GM12878 (cell line): ENCODE measurements around the gene SLC39A7. TPM values are rescaled to one million over a fixed set of nuclear protein-coding genes. Genes with fewer than 3 reads are reported as not detected.

Experiments used
- ATAC-seq: fragments of 200-7000 bp; cut with Tn5 transposase; 3 replicates; pipeline ENCODE4 v1.9.1; 2020; ENCODE audit warnings: mild to moderate bottlenecking, moderate library complexity
- BruUV-seq: library from RNA; stranded (reverse); fragments of 400-500 nt; replicated peaks from 2 replicates; lab custom pipeline; 2021; lab: Mats Ljungman, UMichigan
- CTCF ChIA-PET: fragments of 300-600 bp; sonication (Branson Sonifier 250); formaldehyde crosslinking; extraction: SDS; loops from one replicate; lab custom pipeline; 2021; ENCODE audit warnings: inconsistent platforms; lab: Yijun Ruan, JAX
- POLR2A ChIA-PET: fragments of 350-600 bp; formaldehyde crosslinking; extraction: SDS; loops from one replicate; lab custom pipeline; 2021; ENCODE audit warnings: inconsistent platforms; lab: Charles Lee
- RAD21 ChIA-PET: fragments of 300-600 bp; sonication (Branson Sonifier 250); formaldehyde crosslinking; loops from one replicate; lab custom pipeline; 2023; ENCODE audit warnings: antibody characterized with exemption; ENCODE audit not compliant: unreplicated experiment; lab: Charles Lee
- SMC1A ChIA-PET: fragments of 300-600 bp; sonication (Branson Sonifier 250); formaldehyde crosslinking; loops from one replicate; lab custom pipeline; 2023; ENCODE audit not compliant: unreplicated experiment, uncharacterized antibody; lab: Charles Lee
- DNase-seq: peaks from one replicate; pipeline ENCODE4 v3.0.0-alpha.2; 2011; ENCODE audit warnings: low read depth, low spot score
- FAIRE-seq: peaks from 3 replicates; lab custom pipeline; 2011; peaks lifted over from hg19 to GRCh38; lab: Jason Lieb, UNC
- H2AFZ ChIP-seq: 2 replicates; pipeline ENCODE4 v1.6.0; 2011; ENCODE audit warnings: low read depth, low read length, control low read depth; ENCODE audit not compliant: control insufficient read depth
- H3K27ac ChIP-seq: 2 replicates; pipeline ENCODE4 v1.5.1; 2011; ENCODE audit warnings: control low read depth; ENCODE audit not compliant: control insufficient read depth, insufficient read depth
- H3K27me3 ChIP-seq, 2 experiments: replicated peaks in 1 of 2; 2 replicates each; pipeline versions ENCODE4 v1.6.0 to v1.6.1; 2011; ENCODE audit warnings: low read length in 1 of 2; ENCODE audit not compliant: control insufficient read depth in 2 of 2, insufficient read depth in 2 of 2
- H3K36me3 ChIP-seq, 2 experiments: 2 replicates each; pipeline ENCODE4 v1.5.1; 2011; ENCODE audit warnings: low read length in 1 of 2; ENCODE audit not compliant: control insufficient read depth in 2 of 2, insufficient read depth in 2 of 2
- H3K4me1 ChIP-seq: 2 replicates; pipeline ENCODE4 v1.6.1; 2011; ENCODE audit warnings: mild to moderate bottlenecking, low read length, moderate library complexity, mixed read lengths; ENCODE audit not compliant: control insufficient read depth, insufficient read depth
- H3K4me2 ChIP-seq: 2 replicates; pipeline ENCODE4 v1.6.0; 2011; ENCODE audit warnings: control low read depth; ENCODE audit not compliant: control insufficient read depth, insufficient read depth
- H3K4me3 ChIP-seq: fragments of 200-600 bp; sonication (generic); 2 replicates; pipeline ENCODE4 v1.5.1; 2016
- H3K79me2 ChIP-seq: 2 replicates; pipeline ENCODE4 v1.6.0; 2011; ENCODE audit warnings: low read length; ENCODE audit not compliant: control insufficient read depth, insufficient read depth
- H3K9ac ChIP-seq: 2 replicates; pipeline ENCODE4 v1.8.0; 2011; ENCODE audit warnings: low read length, control low read depth, mixed read lengths; ENCODE audit not compliant: control insufficient read depth, insufficient read depth
- H3K9me3 ChIP-seq: replicated peaks from 3 replicates; pipeline ENCODE4 v1.5.1; 2011; ENCODE audit warnings: mild to moderate bottlenecking, low read length; ENCODE audit not compliant: control insufficient read depth, insufficient read depth
- H4K20me1 ChIP-seq: 2 replicates; pipeline ENCODE4 v1.6.0; 2011; ENCODE audit not compliant: control insufficient read depth, insufficient read depth
- CBX3 ChIP-seq: fragments of 200-600 bp; sonication (generic); IDR thresholded peaks from 2 replicates; pipeline ENCODE4 v1.6.1; 2016; ENCODE audit warnings: low read depth, borderline replicate concordance
- CBX5 ChIP-seq: sonication (generic); IDR thresholded peaks from 2 replicates; pipeline ENCODE4 v1.6.1; 2016; ENCODE audit warnings: low read depth, moderate library complexity, mild to moderate bottlenecking, inconsistent platforms
- CTCF ChIP-seq, 3 experiments: IDR thresholded peaks in 2 of 3; conservative IDR thresholded peaks in 1 of 3; 2 replicates each; pipeline ENCODE4 v1.5.1; 2011; ENCODE audit warnings: low read depth in 3 of 3, low read length in 3 of 3, mild to moderate bottlenecking in 3 of 3, control low read depth in 2 of 3, moderate library complexity in 2 of 3, inconsistent platforms in 1 of 3, mixed read lengths in 1 of 3; ENCODE audit not compliant: control insufficient read depth in 2 of 3, insufficient read depth in 1 of 3; ENCODE audit errors: extremely low read depth in 1 of 3
- E2F4 ChIP-seq: IDR thresholded peaks from 2 replicates; pipeline ENCODE4 v1.6.1; 2012; ENCODE audit warnings: low read depth, low read length, improper control_type of control experiment
- EGR1 ChIP-seq, 2 experiments: IDR thresholded peaks; 1 replicate in 1 of 2; 2 replicates in 1 of 2; pipeline ENCODE4 v1.6.1; 2011 to 2012; ENCODE audit warnings: low read depth in 2 of 2, low read length in 2 of 2, borderline replicate concordance in 1 of 2, mild to moderate bottlenecking in 1 of 2, moderate library complexity in 1 of 2
- ETV6 ChIP-seq, 2 experiments: fragments of 450-650 bp in 1 of 2; IDR thresholded peaks in 1 of 2; conservative IDR thresholded peaks in 1 of 2; 2 replicates each; pipeline ENCODE4 v1.6.1; 2014; ENCODE audit warnings: antibody characterized with exemption in 1 of 2, borderline replicate concordance in 1 of 2, low read depth in 1 of 2, mild to moderate bottlenecking in 1 of 2, moderate library complexity in 1 of 2
- HDAC2 ChIP-seq: fragments of 200-600 bp; sonication (generic); IDR thresholded peaks from 2 replicates; pipeline ENCODE4 v1.6.1; 2017
- HSF1 ChIP-seq: fragments of 150-350 bp; IDR thresholded peaks from 2 replicates; pipeline ENCODE4 v1.6.1; 2014; ENCODE audit warnings: mild to moderate bottlenecking, low read depth, low read length
- MTA3 ChIP-seq: IDR thresholded peaks from 2 replicates; pipeline ENCODE4 v1.6.1; 2012; ENCODE audit warnings: low read length, inconsistent platforms, borderline replicate concordance
- NFYA ChIP-seq: IDR thresholded peaks from 2 replicates; pipeline ENCODE4 v1.6.1; 2011; ENCODE audit warnings: low read depth, mild to moderate bottlenecking, low read length, improper control_type of control experiment, borderline replicate concordance
- TARDBP ChIP-seq: IDR thresholded peaks from 2 replicates; pipeline ENCODE4 v1.6.1; 2016; ENCODE audit warnings: borderline replicate concordance
- ZNF592 ChIP-seq: fragments of 450-650 bp; IDR thresholded peaks from 2 replicates; pipeline ENCODE4 v1.6.1; 2017; ENCODE audit warnings: mild to moderate bottlenecking, moderate library complexity
- WGBS: methylation state at CpG from one replicate; pipeline ENCODE4 v1.1.6; 2016; ENCODE audit warnings: low lambda C conversion rate; ENCODE audit not compliant: insufficient replicate concordance, insufficient coverage; ENCODE audit errors: missing lambda C conversion rate; 5-methylcytosine and 5-hydroxymethylcytosine counted together
- in situ Hi-C: fragments of 300-500 bp; cut with MboI; formaldehyde crosslinking; loops from 9 replicates; pipeline ENCODE4 v1.14.3; 2018; ENCODE audit warnings: mixed read lengths
- intact Hi-C: fragments of 100-400 bp; cut with micrococcal nuclease; formaldehyde crosslinking; loops from one replicate; pipeline ENCODE4 v1.14.2; 2022; ENCODE audit not compliant: unreplicated experiment
- polyA plus RNA-seq, 11 experiments: library from polyadenylated mRNA; depleted of rRNA in 4 of 11; unstranded in 6 of 11; stranded (reverse) in 5 of 11; fragments of >200 nt; fragmentation: Nextera tagmentation in 4 of 11; fragmentation: Illumina TruSeq in 1 of 11; extraction: Ambion mirVana in 4 of 11; extraction: Trizol in 1 of 11; gene quantifications; 1 replicate in 1 of 11; 2 replicates in 10 of 11; pipeline versions ENCODE4 v1.2.1 to v1.2.3, GENCODE V29; 2011 to 2016; ENCODE audit warnings: inconsistent platforms in 2 of 11, missing spikeins in 2 of 11, low read depth in 1 of 11
- total RNA-seq, 4 experiments: library from RNA; depleted of rRNA in 3 of 4; stranded (reverse); fragments of >200 nt in 3 of 4; fragmentation: Illumina TruSeq in 1 of 4; extraction: Trizol in 1 of 4; gene quantifications; 2 replicates each; pipeline versions ENCODE4 v1.2.1 to v1.2.3, GENCODE V29; 2013 to 2021

The SLC39A7 gene
- total and polyA plus RNA-seq, 10 of the 15 experiments (the other 5 are each of a cell fraction or from before 2014, with no cell fraction given): 7.3 to 63.1 (median 40.6) TPM

- Histone ChIP-seq H2AFZ (no peak overlapping the region), H3K9me3 (no peaks in the 10 kb centered on the region), H3K4me1 (peaks cover 32% of the 10 kb centered on the region), H3K27me3 (no peaks in the 10 kb centered on the region), H3K27ac (no peak overlapping the region), H3K4me2 (peak overlapping the region; percentile 66; the same call in 1 of the 2 replicates), H3K79me2 (peaks cover 36% of the 10 kb centered on the region), H3K36me3 (peaks cover 8 to 15% of the 10 kb centered on the region in 2 experiments), H4K20me1 (no peaks in the 10 kb centered on the region), H3K4me3 (no peak overlapping the region), H3K9ac (no peak overlapping the region)
- no TSS peak for BruUV-seq
- FAIRE-seq (no peak), ATAC-seq (no peak), DNase-seq (no peak)
- ChIA-PET SMC1A (no interaction called here), CTCF (interaction anchor here (2.4 kb wide), 1 partner anchor 45 kb away, joined by 19 read pairs; no protein-coding TSS in a partner anchor), RAD21 (interaction anchor here (2.9 kb wide), 1 partner anchor 45 kb away, joined by 25 read pairs; no protein-coding TSS in a partner anchor), POLR2A (no interaction called here)
- in situ Hi-C loops (no loop called here), intact Hi-C loops (loop anchor here (10.0 kb wide), 1 partner anchor 371 kb away; no protein-coding TSS in a partner anchor)
- TF ChIP-seq CTCF (IDR thresholded peaks at IDR 0.05 in 2 of 3, conservative IDR thresholded peaks at IDR 0.05 in 1 of 3; ENCODE audit: control insufficient read depth in 2 of 3, extremely low read depth in 1 of 3, insufficient read depth in 1 of 3, low read depth in 3 of 3, low read length in 3 of 3): no peak
- no peak for TF ChIP-seq ZNF592
- no peak for TF ChIP-seq TARDBP
- no peak for TF ChIP-seq E2F4
- TF ChIP-seq CBX3: no peak
- TF ChIP-seq ETV6 (conservative IDR thresholded peaks at IDR 0.05 in 1 of 2, IDR thresholded peaks at IDR 0.05 in 1 of 2; ENCODE audit: borderline replicate concordance in 1 of 2, low read depth in 1 of 2): no peak
- TF ChIP-seq EGR1 (IDR thresholded peaks at IDR 0.05; ENCODE audit: borderline replicate concordance in 1 of 2, low read depth in 2 of 2, low read length in 2 of 2): no peak
- no peak for TF ChIP-seq MTA3
- TF ChIP-seq HSF1: no peak
- no peak for TF ChIP-seq NFYA
- TF ChIP-seq HDAC2: no peak
- no peak for TF ChIP-seq CBX5
- WGBS: 0% methylated on average over 4 of the region's 4 CpGs
These were observed 3.4 kb downstream of the SLC39A7 start for GRCh38 chr6:33204165-33204414.
